ENCODE results near the gene METTL14.

DNA sequence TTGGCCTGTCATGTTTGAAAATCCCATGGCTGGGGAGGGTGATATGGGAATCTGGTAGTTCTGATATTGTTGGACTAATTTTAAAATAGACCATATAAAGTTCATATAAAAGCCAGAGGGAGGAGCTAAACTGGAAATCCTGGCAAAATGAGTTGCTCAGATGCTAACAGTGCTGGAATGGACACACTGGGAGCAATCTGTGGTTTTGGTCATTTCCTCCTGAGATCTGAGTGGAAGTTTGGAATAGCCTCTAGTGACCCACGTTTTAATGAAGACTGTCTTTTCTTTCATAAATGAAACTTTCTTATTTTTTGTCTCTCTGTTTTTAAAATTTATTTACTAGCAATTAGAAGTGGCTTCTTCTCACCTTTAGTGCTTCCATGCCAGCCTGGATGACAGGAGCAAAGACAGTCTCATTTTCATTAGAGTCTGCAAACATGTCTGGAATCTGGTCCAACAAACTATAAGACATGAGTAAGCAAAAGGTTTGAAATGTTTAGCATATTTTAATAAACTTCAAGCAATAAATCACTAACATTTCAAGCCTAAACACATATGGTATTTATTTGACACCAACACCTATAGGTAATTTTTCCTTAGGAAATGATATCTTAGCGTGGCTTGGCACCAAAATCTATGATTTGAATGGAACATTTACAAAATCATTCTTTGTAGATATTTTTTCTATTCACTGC lies 66.6 kb downstream of the METTL14 start:
- TF ChIP-seq, protein P1, sequence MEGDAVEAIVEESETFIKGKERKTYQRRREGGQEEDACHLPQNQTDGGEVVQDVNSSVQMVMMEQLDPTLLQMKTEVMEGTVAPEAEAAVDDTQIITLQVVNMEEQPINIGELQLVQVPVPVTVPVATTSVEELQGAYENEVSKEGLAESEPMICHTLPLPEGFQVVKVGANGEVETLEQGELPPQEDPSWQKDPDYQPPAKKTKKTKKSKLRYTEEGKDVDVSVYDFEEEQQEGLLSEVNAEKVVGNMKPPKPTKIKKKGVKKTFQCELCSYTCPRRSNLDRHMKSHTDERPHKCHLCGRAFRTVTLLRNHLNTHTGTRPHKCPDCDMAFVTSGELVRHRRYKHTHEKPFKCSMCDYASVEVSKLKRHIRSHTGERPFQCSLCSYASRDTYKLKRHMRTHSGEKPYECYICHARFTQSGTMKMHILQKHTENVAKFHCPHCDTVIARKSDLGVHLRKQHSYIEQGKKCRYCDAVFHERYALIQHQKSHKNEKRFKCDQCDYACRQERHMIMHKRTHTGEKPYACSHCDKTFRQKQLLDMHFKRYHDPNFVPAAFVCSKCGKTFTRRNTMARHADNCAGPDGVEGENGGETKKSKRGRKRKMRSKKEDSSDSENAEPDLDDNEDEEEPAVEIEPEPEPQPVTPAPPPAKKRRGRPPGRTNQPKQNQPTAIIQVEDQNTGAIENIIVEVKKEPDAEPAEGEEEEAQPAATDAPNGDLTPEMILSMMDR (IDR thresholded peaks at IDR 0.05) = no peak
- no peak for TF ChIP-seq ZBTB21 (CRISPR knock-in tag; IDR thresholded peaks at IDR 0.05; ENCODE audit: borderline replicate concordance)
- TF ChIP-seq TEAD1 (CRISPR knock-in tag; IDR thresholded peaks at IDR 0.05) = no peak
- TF ChIP-seq SP1 (CRISPR knock-in tag; conservative IDR thresholded peaks at IDR 0.05) = no peak
- no peak for TF ChIP-seq ETV6 (CRISPR knock-in tag; IDR thresholded peaks at IDR 0.05)
- TF ChIP-seq, protein P2, sequence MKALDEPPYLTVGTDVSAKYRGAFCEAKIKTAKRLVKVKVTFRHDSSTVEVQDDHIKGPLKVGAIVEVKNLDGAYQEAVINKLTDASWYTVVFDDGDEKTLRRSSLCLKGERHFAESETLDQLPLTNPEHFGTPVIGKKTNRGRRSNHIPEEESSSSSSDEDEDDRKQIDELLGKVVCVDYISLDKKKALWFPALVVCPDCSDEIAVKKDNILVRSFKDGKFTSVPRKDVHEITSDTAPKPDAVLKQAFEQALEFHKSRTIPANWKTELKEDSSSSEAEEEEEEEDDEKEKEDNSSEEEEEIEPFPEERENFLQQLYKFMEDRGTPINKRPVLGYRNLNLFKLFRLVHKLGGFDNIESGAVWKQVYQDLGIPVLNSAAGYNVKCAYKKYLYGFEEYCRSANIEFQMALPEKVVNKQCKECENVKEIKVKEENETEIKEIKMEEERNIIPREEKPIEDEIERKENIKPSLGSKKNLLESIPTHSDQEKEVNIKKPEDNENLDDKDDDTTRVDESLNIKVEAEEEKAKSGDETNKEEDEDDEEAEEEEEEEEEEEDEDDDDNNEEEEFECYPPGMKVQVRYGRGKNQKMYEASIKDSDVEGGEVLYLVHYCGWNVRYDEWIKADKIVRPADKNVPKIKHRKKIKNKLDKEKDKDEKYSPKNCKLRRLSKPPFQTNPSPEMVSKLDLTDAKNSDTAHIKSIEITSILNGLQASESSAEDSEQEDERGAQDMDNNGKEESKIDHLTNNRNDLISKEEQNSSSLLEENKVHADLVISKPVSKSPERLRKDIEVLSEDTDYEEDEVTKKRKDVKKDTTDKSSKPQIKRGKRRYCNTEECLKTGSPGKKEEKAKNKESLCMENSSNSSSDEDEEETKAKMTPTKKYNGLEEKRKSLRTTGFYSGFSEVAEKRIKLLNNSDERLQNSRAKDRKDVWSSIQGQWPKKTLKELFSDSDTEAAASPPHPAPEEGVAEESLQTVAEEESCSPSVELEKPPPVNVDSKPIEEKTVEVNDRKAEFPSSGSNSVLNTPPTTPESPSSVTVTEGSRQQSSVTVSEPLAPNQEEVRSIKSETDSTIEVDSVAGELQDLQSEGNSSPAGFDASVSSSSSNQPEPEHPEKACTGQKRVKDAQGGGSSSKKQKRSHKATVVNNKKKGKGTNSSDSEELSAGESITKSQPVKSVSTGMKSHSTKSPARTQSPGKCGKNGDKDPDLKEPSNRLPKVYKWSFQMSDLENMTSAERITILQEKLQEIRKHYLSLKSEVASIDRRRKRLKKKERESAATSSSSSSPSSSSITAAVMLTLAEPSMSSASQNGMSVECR (CRISPR knock-in tag; IDR thresholded peaks at IDR 0.05; ENCODE audit: borderline replicate concordance) = no peak
- TF ChIP-seq ZNF121 (CRISPR knock-in tag; IDR thresholded peaks at IDR 0.05) = no peak
- TF ChIP-seq JUN (CRISPR knock-in tag; IDR thresholded peaks at IDR 0.05) = no peak

Measured in WTC11 (cell line).